Duodenal mucosa (tissue), 2 donors: Measurements from ENCODE around the gene TEN1.
"Not testable (repeated sequence)": the region's sequence is repeated elsewhere in the genome, so short reads cannot be mapped to it uniquely, and the experiment has no call there.

Experiments used
- H3K27ac ChIP-seq: one replicate; pipeline ENCODE4 v1.7.0; 2013; ENCODE audit warnings: low read depth, low read length
- H3K27me3 ChIP-seq, 2 donors: one replicate each; pipeline ENCODE4 v1.7.0; 2013; ENCODE audit warnings: low read length in 2 of 2, control low read depth in 1 of 2; ENCODE audit not compliant: insufficient read depth in 2 of 2, control insufficient read depth in 1 of 2
- H3K36me3 ChIP-seq, 2 donors: one replicate each; pipeline ENCODE4 v1.7.0; 2013; ENCODE audit warnings: low read length in 2 of 2, control low read depth in 1 of 2; ENCODE audit not compliant: insufficient read depth in 2 of 2, control insufficient read depth in 1 of 2
- H3K4me1 ChIP-seq, 2 donors: one replicate each; pipeline ENCODE4 v1.7.0; 2013; ENCODE audit warnings: low read length in 2 of 2, control low read depth in 1 of 2; ENCODE audit not compliant: insufficient read depth in 2 of 2, control insufficient read depth in 1 of 2
- H3K4me3 ChIP-seq, 2 donors: one replicate each; pipeline ENCODE4 v1.7.0; 2013; ENCODE audit warnings: low read length in 2 of 2, low read depth in 1 of 2
- H3K9ac ChIP-seq, 2 donors: one replicate each; pipeline ENCODE4 v1.7.0; 2013; ENCODE audit warnings: low read length in 2 of 2, low read depth in 1 of 2
- H3K9me3 ChIP-seq, 2 donors: one replicate each; pipeline ENCODE4 v1.7.0; 2013; ENCODE audit warnings: low read length in 2 of 2, control low read depth in 1 of 2; ENCODE audit not compliant: control insufficient read depth in 1 of 2

TEN1 gene

DNA sequence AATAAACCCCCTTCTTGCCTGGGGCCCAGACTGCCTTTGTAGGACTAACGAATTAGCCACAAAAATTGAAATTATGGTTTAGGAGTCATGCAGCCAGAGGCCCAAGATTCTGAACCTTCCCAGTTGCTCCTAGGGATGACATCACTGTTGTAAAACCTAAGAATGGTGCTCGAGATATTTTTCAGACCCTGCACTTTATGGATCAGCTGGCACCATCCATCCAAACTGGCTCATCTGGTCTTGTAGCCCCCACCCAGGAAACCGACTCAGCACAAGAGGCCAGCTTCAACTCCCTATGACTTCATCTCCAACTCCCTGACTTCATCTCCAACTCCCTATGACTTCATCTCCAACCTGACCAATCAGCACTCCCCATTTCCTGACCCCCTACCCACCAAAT is 59.0 kb downstream of the TEN1 start:
- Histone ChIP-seq H3K36me3 (peaks cover 33 to 53% of the 10 kb centered on the region in 2 donors), H3K4me1 (no peaks in the 10 kb centered on the region), H3K27ac (no peak overlapping the region), H3K9me3 (no peaks in the 10 kb centered on the region), H3K9ac (no peak overlapping the region), H3K27me3 (no peaks in the 10 kb centered on the region), H3K4me3 (no peak overlapping the region)

DNA sequence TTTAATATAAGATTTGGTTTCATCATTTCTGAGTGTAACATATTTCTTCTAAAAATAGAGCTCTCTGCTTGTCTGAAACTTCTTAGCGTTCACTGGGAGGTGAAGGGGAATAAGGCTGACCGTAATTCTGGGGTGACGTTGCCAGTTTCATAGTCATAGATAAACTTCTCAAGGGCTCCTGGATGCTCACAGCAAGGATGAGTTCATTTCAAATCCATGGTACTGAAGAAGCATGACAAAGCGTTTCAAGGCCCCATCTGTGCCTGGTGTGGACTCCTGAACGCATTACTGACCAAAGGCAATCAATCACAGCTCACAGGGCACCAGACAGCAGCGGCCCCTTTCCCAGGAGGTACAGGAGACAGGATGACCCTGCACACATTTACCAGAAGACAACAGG is 60.1 kb downstream of the TEN1 start:
- H3K9me3 ChIP-seq = no peaks in the 10 kb centered on the region
- H3K36me3 ChIP-seq = peaks cover 43 to 64% of the 10 kb centered on the region in 2 donors
- H3K9ac ChIP-seq = no peak overlapping the region
- no peaks in the 10 kb centered on the region for H3K4me1 ChIP-seq
- no peaks in the 10 kb centered on the region for H3K27me3 ChIP-seq
- H3K4me3 ChIP-seq = no peak overlapping the region
- H3K27ac ChIP-seq = no peak overlapping the region

DNA sequence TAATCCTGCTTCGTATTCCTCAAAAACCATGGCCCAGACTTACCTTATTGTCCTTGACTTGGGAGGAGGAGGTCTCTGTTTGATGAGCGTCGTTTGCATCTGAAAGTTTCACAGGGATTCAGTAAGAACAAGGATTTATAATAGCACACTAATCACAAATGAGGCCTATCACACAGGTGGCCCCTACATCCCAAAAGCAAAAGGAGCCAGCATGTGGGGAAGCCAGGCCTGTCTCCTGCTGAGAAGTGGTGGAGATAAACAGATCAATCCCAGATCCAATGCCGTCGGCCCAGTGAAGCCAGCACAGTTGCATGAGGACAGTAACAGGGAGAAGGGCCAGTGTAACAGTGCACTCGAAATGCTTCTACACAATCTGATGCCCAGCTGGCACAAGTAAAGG is 61.3 kb downstream of the TEN1 start:
- H3K27ac ChIP-seq = no peak overlapping the region
- no peaks in the 10 kb centered on the region for H3K4me1 ChIP-seq
- peaks cover 47 to 76% of the 10 kb centered on the region in 2 donors for H3K36me3 ChIP-seq
- H3K27me3 ChIP-seq = no peaks in the 10 kb centered on the region
- H3K9ac ChIP-seq = no peak overlapping the region
- no peaks in the 10 kb centered on the region for H3K9me3 ChIP-seq
- no peak overlapping the region for H3K4me3 ChIP-seq

DNA sequence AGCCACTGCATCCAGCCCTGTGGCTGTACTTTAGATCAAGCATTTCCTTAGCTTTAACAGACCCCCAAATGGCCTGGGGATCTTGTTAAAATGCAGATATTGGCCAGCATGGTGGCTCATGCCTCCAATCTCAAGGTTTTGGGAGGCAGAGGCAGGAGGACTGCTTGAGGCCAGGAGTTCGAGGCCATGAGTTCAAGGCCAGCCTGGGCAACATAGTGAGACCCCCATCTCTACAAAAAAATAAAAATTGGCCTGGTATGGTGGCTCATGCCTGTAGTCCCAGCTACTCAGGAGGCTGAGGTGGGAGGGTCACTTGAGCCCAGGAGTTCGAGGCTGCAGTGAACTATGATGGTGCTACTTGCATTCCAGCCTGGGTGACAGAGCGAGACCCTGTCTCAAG is 63.8 kb downstream of the TEN1 start:
- H3K4me1 ChIP-seq, H3K27me3 ChIP-seq, H3K9ac ChIP-seq, H3K9me3 ChIP-seq, H3K27ac ChIP-seq, H3K4me3 ChIP-seq: not testable (repeated sequence)
- H3K36me3 ChIP-seq = peaks cover 48 to 95% of the 10 kb centered on the region in 2 donors

DNA sequence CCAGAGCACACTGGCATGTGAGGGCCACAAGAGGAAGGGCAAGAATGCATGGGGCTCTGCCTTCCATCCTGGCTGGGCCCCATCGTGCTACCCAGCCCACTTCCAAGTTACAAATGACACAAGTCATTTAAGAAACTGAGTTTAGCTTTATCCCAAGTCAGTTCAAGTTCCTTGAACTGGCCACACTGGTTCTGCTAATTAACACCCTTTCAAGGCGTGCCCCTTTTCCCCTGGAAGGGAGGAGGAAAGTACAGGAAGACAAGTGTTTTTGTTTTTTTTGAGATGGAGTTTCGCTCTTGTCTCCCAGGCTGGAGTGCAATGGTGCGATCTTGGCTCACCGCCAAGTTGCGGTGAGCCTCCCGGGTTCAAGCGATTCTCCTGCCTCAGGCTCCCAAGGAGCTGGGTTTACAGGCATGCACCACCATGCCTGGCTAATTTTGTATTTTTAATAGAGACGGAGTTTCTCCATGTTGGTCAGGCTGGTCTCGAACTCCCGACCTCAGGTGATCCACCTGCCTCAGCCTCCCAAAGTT is 65.5 kb downstream of the TEN1 start:
- H3K4me3 ChIP-seq, H3K4me1 ChIP-seq, H3K27me3 ChIP-seq, H3K27ac ChIP-seq, H3K9me3 ChIP-seq, H3K9ac ChIP-seq: not testable (repeated sequence)
- H3K36me3 ChIP-seq = peaks cover 48 to 95% of the 10 kb centered on the region in 2 donors

DNA sequence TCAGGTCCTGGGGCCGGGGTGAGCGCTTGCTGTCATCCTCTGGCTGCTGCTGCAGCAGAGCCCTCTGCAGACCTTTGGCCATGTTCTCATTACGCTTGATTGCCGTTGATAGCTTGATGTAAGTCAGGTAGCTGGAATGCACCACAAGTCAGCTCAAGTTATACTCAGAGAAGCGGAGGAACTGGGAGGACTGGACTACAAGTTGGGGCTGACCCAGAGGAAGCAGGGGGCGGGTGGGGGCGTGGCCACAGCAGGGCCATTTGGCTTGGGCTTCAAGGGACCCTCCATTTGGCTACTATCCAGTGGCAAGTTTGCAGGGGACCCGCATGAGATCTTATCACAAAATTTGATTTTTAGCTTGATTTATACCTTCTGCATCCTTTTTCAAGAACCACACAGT is 67.0 kb downstream of the TEN1 start:
- H3K36me3 ChIP-seq = peaks cover 39 to 95% of the 10 kb centered on the region in 2 donors
- H3K4me1 ChIP-seq = no peaks in the 10 kb centered on the region
- H3K4me3 ChIP-seq = no peak overlapping the region
- no peaks in the 10 kb centered on the region for H3K27me3 ChIP-seq
- no peak overlapping the region for H3K9ac ChIP-seq
- H3K9me3 ChIP-seq = no peaks in the 10 kb centered on the region
- H3K27ac ChIP-seq = no peak overlapping the region

DNA sequence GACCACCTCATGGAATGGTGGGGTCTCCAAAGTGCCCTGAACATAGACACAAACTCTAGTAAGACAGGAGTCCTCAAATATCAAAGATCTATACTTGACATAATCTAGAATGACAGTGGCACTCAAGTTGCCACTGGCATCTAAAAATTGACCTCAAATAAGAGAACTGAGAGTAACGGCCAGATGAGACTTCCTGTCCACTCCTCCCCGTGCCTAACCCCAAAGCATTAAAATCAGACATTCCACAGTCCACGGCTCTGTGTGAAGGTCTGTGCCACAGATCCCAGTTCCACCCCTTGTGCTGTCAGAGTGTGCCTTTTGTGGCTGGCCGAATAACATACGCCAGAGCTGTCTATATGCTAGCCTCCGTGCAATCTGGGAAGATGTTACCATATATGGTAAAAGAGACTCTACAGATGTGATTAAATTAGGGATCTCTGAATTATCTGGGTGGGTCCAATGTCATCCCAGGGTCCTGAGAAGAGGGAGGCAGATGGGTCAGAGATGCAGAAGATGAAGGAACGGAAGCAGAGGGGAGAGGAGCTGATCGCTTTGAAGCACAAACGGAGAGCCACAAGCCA is 69.1 kb downstream of the TEN1 start:
- Histone ChIP-seq H3K4me3 (no peak overlapping the region), H3K4me1 (no peaks in the 10 kb centered on the region), H3K27ac (no peak overlapping the region), H3K36me3 (peaks cover 38 to 89% of the 10 kb centered on the region in 2 donors), H3K9me3 (no peaks in the 10 kb centered on the region), H3K27me3 (no peaks in the 10 kb centered on the region), H3K9ac (no peak overlapping the region)

DNA sequence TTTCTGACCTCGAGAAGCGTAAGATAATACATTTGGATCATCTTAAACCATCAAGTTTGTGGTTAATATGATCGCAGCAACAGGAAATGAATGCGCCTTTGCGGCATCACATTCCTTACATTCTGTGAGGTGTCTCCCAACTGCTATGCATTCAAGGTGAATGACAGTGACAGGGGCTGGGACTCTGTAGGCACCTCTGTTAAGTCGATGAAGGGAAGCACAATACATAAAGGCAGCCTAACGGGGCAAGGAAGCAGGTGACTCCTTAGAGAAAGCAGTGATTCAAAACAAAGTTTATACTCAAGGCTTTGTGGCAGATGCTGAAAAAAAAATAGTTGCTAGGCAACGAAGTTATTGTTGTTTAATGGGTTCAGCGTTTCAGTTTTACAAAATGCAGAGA is 69.7 kb downstream of the TEN1 start:
- no peak overlapping the region for H3K27ac ChIP-seq
- H3K27me3 ChIP-seq = no peaks in the 10 kb centered on the region
- H3K4me1 ChIP-seq = no peaks in the 10 kb centered on the region
- H3K9me3 ChIP-seq = no peaks in the 10 kb centered on the region
- no peak overlapping the region for H3K9ac ChIP-seq
- H3K4me3 ChIP-seq = no peak overlapping the region
- H3K36me3 ChIP-seq = peaks cover 32 to 89% of the 10 kb centered on the region in 2 donors

DNA sequence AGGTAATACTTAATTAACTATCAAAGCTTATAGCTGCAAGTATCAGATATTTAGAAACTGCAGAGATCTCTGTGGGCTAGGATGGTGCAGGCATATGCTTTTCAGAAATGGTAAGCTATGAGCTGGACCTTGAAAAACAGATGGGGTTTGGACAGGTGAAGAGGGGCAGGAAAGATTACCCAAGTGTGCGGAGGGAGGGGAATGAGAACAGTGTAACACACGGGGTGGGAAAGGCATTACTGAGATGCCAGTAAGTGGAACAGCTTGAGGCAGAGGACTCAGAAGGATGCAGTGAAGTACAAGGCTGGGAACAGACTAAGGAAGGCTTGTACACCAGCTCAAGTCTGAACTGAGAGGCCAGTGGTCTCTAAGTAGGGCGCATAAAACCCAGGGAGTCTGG is 70.2 kb downstream of the TEN1 start:
- Histone ChIP-seq H3K4me3 (no peak overlapping the region), H3K9me3 (no peaks in the 10 kb centered on the region), H3K27ac (no peak overlapping the region), H3K27me3 (no peaks in the 10 kb centered on the region), H3K4me1 (no peaks in the 10 kb centered on the region), H3K36me3 (peaks cover 27 to 89% of the 10 kb centered on the region in 2 donors), H3K9ac (no peak overlapping the region)

DNA sequence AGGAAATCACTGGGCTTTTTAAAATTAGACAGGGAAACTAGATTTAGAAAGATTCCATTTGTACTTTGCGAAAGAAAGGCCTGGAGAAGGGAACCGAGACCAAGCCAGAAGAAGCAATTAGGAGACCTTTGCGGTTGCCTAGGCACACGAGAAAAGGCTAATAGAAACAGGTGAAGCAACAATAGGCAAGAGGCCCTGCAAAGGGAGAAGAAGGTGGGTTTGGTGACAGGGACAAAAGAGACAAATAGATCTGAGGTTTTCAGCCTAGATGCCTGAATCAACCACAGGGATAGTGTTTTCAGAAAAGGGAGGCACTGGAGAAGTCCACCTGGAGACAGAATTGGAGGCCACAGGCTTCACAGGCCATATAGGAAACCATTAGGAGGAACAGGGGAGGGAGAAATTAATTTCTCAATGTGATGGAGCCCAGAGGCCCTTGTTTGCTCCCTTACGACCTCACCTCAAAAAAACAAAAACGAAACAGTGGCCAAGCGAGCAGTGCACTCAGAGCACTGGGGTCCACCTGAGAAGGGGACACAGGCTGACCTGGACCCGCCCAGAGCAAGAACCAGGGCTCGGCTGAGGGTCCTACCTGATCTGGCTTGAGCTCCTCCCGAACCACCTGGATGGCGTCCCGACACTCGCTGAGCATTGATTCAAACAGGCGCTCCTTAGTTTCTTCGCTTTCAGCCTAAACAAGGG is 70.9 kb downstream of the TEN1 start:
- Histone ChIP-seq H3K27ac (no peak overlapping the region), H3K27me3 (no peaks in the 10 kb centered on the region), H3K4me3 (no peak overlapping the region), H3K36me3 (peaks cover 24 to 87% of the 10 kb centered on the region in 2 donors), H3K9ac (no peak overlapping the region), H3K9me3 (no peaks in the 10 kb centered on the region), H3K4me1 (no peaks in the 10 kb centered on the region)
